Panc1 (cell line): Measurements from ENCODE around the gene SMYD4. TPM values are rescaled to one million over a fixed set of nuclear protein-coding genes. Genes with fewer than 3 reads are reported as not detected.

Source experiments
- ATAC-seq: fragments of 200-7000 bp; cut with Tn5 transposase; 2 replicates; pipeline ENCODE4 v1.9.1; 2020; ENCODE audit warnings: mild to moderate bottlenecking, moderate library complexity
- BruUV-seq: library from RNA; stranded (reverse); fragments of 400-500 nt; replicated peaks from 2 replicates; lab custom pipeline; 2021; lab: Mats Ljungman, UMichigan
- CTCF ChIA-PET: fragments of 300-600 bp; sonication (Branson Sonifier 250); formaldehyde crosslinking; loops from one replicate; lab custom pipeline; 2022; ENCODE audit warnings: antibody characterized with exemption; lab: Charles Lee
- POLR2A ChIA-PET: fragments of 300-600 bp; sonication (Branson Sonifier 250); formaldehyde crosslinking; loops from one replicate; lab custom pipeline; 2022; ENCODE audit warnings: antibody characterized with exemption; lab: Charles Lee
- DNase-seq: peaks from one replicate; pipeline ENCODE4 v3.0.0-alpha.2; 2010; ENCODE audit warnings: low read depth, low spot score
- H3K27ac ChIP-seq: 2 replicates; pipeline ENCODE4 v1.5.1; 2011; ENCODE audit warnings: mild to moderate bottlenecking, low read length, inconsistent platforms
- H3K27me3 ChIP-seq: fragments of 200-500 bp; sonication (Bioruptor generic); 2 replicates; pipeline ENCODE4 v1.6.0; 2014; ENCODE audit warnings: low read length, inconsistent platforms; ENCODE audit not compliant: control insufficient read depth, insufficient read depth
- H3K36me3 ChIP-seq: fragments of 200-500 bp; sonication (Bioruptor generic); 2 replicates; pipeline ENCODE4 v1.5.1; 2014; ENCODE audit warnings: inconsistent platforms, mild to moderate bottlenecking, low read length, moderate library complexity; ENCODE audit not compliant: control insufficient read depth, insufficient read depth
- H3K4me1 ChIP-seq: 2 replicates; pipeline ENCODE4 v1.5.1; 2011; ENCODE audit warnings: inconsistent platforms, mild to moderate bottlenecking, low read length, moderate library complexity; ENCODE audit not compliant: control insufficient read depth, insufficient read depth
- H3K4me3 ChIP-seq, 2 experiments: 2 replicates each; pipeline ENCODE4 v1.5.1; 2011 to 2012; ENCODE audit warnings: low read depth in 2 of 2, low read length in 2 of 2, mild to moderate bottlenecking in 2 of 2, inconsistent platforms in 1 of 2, moderate library complexity in 1 of 2
- H3K9me3 ChIP-seq: fragments of 200-500 bp; sonication (Bioruptor generic); 2 replicates; pipeline ENCODE4 v1.5.1; 2014; ENCODE audit warnings: low read depth, mild to moderate bottlenecking, inconsistent platforms, low read length, moderate library complexity; ENCODE audit not compliant: control insufficient read depth, insufficient read depth
- CTCF ChIP-seq: fragments of 450-650 bp; IDR thresholded peaks from 2 replicates; pipeline ENCODE4 v1.5.1; 2017; ENCODE audit warnings: mild to moderate bottlenecking
- POLR2AphosphoS5 ChIP-seq: IDR thresholded peaks from 2 replicates; pipeline ENCODE4 v1.6.1; 2012; ENCODE audit warnings: mild to moderate bottlenecking, low read depth, low read length, moderate library complexity
- SIN3A ChIP-seq: IDR thresholded peaks from 2 replicates; pipeline ENCODE4 v1.6.1; 2012; ENCODE audit warnings: low read depth, mild to moderate bottlenecking, low read length, moderate library complexity, borderline replicate concordance; ENCODE audit not compliant: insufficient read depth
- TCF7L2 ChIP-seq: IDR thresholded peaks from 2 replicates; pipeline ENCODE4 v1.6.1; 2011; ENCODE audit warnings: mild to moderate bottlenecking, low read depth, low read length, inconsistent platforms
- in situ Hi-C: cut with HindIII; loops from 2 replicates; pipeline ENCODE4 v1.10.0; 2016; ENCODE audit warnings: low sequenced_read_pairs, low pct_unique_long_range_greater_than_20kb
- intact Hi-C: fragments of 100-400 bp; cut with micrococcal nuclease; formaldehyde crosslinking; loops from one replicate; pipeline ENCODE4 v1.10.0; 2022; ENCODE audit not compliant: unreplicated experiment
- total RNA-seq: library from RNA; stranded (reverse); gene quantifications from one replicate; pipeline ENCODE4 v1.2.1, GENCODE V29; 2021; ENCODE audit not compliant: unreplicated experiment
- TF ChIP-seq, protein P1 (sequence below), 2 experiments: IDR thresholded peaks; 2 replicates each; pipeline ENCODE4 v1.6.1; 2011 to 2012; ENCODE audit warnings: low read depth in 2 of 2, control low read depth in 1 of 2, low read length in 1 of 2, mild to moderate bottlenecking in 1 of 2, moderate library complexity in 1 of 2; ENCODE audit not compliant: insufficient read depth in 1 of 2

The SMYD4 gene
- total RNA-seq, 1 experiment from 2014 or later, result 17.1 TPM

DNA sequence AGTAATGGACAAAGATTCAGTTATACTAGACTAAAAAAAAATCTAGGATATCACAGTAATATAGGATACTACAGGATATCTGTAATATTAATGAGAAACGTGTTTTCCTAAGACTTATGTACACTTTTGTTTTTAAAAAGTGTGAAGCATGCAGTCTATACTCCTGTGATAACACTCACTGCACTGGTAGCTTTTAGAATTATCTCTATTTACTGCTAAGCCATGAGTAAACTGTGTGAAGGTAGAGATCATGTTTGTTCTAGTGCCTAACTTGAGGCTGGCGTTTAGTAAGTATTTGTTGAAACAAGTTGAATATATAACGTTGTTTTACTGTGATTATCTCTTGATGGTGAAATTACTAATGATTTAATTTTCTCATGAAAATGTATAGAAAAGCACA, 24.0 kb upstream of the SMYD4 start:
- BruUV-seq, result no TSS peak
- intact Hi-C loops (no loop called here), in situ Hi-C loops (no loop called here)
- Histone ChIP-seq H3K36me3 (peaks cover 13% of the 10 kb centered on the region), H3K9me3 (no peaks in the 10 kb centered on the region), H3K4me1 (no peaks in the 10 kb centered on the region), H3K27me3 (no peaks in the 10 kb centered on the region), H3K27ac (no peak overlapping the region), H3K4me3 (no peak overlapping the region)
- no peak for ATAC-seq
- CTCF ChIA-PET, result no interaction called here
- no peak for TF ChIP-seq SIN3A
- TF ChIP-seq, protein P1, sequence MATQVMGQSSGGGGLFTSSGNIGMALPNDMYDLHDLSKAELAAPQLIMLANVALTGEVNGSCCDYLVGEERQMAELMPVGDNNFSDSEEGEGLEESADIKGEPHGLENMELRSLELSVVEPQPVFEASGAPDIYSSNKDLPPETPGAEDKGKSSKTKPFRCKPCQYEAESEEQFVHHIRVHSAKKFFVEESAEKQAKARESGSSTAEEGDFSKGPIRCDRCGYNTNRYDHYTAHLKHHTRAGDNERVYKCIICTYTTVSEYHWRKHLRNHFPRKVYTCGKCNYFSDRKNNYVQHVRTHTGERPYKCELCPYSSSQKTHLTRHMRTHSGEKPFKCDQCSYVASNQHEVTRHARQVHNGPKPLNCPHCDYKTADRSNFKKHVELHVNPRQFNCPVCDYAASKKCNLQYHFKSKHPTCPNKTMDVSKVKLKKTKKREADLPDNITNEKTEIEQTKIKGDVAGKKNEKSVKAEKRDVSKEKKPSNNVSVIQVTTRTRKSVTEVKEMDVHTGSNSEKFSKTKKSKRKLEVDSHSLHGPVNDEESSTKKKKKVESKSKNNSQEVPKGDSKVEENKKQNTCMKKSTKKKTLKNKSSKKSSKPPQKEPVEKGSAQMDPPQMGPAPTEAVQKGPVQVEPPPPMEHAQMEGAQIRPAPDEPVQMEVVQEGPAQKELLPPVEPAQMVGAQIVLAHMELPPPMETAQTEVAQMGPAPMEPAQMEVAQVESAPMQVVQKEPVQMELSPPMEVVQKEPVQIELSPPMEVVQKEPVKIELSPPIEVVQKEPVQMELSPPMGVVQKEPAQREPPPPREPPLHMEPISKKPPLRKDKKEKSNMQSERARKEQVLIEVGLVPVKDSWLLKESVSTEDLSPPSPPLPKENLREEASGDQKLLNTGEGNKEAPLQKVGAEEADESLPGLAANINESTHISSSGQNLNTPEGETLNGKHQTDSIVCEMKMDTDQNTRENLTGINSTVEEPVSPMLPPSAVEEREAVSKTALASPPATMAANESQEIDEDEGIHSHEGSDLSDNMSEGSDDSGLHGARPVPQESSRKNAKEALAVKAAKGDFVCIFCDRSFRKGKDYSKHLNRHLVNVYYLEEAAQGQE (IDR thresholded peaks at IDR 0.05; ENCODE audit: insufficient read depth in 1 of 2, low read depth in 2 of 2, low read length in 1 of 2), result no peak
- TF ChIP-seq POLR2AphosphoS5, result no peak
- TF ChIP-seq TCF7L2, result no peak
- no peak for TF ChIP-seq CTCF
- DNase-seq, result no peak
- POLR2A ChIA-PET, result no interaction called here

DNA sequence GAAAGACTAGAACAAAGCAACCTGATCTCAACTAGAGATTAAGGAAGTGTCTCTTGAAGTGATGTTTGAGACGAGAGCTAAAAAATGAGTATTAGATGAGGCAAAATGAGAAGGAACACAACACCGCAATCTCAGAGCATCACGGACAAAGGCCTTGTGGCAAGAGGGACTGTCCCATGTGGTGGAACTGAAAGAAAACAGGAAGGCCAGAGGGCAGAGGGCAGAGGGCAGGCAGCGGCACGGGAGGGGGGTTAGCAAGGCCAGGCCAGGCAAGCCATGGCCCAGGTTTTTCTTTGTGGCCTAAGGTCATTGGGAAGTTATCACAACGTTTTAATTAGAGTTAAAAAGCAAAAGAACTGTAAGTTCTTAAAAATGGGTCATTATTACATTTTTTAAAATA, 22.6 kb upstream of the SMYD4 start:
- ChIA-PET POLR2A (no interaction called here), CTCF (no interaction called here)
- TF ChIP-seq SIN3A (no peak), TCF7L2 (no peak), CTCF (no peak), POLR2AphosphoS5 (no peak)
- TF ChIP-seq, protein P1 (IDR thresholded peaks at IDR 0.05; ENCODE audit: insufficient read depth in 1 of 2, low read depth in 2 of 2, low read length in 1 of 2), result no peak

More for the DNA sequence above, 22.6 kb upstream of the SMYD4 start:
- in situ Hi-C loops, result no loop called here
- no TSS peak for BruUV-seq
- no peaks in the 10 kb centered on the region for H3K4me1 ChIP-seq
- ATAC-seq (no peak), DNase-seq (no peak)
- peaks cover 13% of the 10 kb centered on the region for H3K36me3 ChIP-seq
- intact Hi-C loops, result no loop called here
- no peaks in the 10 kb centered on the region for H3K9me3 ChIP-seq
- no peak overlapping the region for H3K4me3 ChIP-seq
- no peak overlapping the region for H3K27ac ChIP-seq
- no peaks in the 10 kb centered on the region for H3K27me3 ChIP-seq
